CD1c-positive myeloid dendritic cell (primary cell): Measurements from ENCODE around the gene SYT11.
"Not testable (repeated sequence)": the region's sequence is repeated elsewhere in the genome, so short reads cannot be mapped to it uniquely, and the experiment has no call there.

Source experiments
- DNase-seq: peaks from one replicate; pipeline ENCODE4 v3.0.0-alpha.2; 2016; ENCODE audit errors: extremely low spot score

SYT11 gene

GRCh38 chr1:155859234-155859829, at the start of gene SYT11:
Gene SYT11 (plus strand): TSS chr1:155859567. CDS start chr1:155859762, 195 bp downstream.
- peak; percentile 98 for DNase-seq

- DNase-seq: no peak
Observed at GRCh38 chr1:155812878-155813277, 46.5 kb upstream of the SYT11 start.

- no peak for DNase-seq
Observed at GRCh38 chr1:155813672-155814071, 45.7 kb upstream of the SYT11 start.

GRCh38 chr1:155816351-155816750, 43.0 kb upstream of the SYT11 start:
- DNase-seq: no peak

GRCh38 chr1:155827450-155827849, 31.9 kb upstream of the SYT11 start:
- DNase-seq: no peak

- no peak for DNase-seq
Observed at GRCh38 chr1:155831279-155831976, 27.9 kb upstream of the SYT11 start.

GRCh38 chr1:155833665-155834295, 25.6 kb upstream of the SYT11 start:
- no peak for DNase-seq

- peak; percentile 48 for DNase-seq
Observed at GRCh38 chr1:155834296-155834926, 25.0 kb upstream of the SYT11 start.

GRCh38 chr1:155834927-155835399, 24.4 kb upstream of the SYT11 start:
- DNase-seq: not testable (repeated sequence)

- no peak for DNase-seq
Observed at GRCh38 chr1:155835548-155835947, 23.8 kb upstream of the SYT11 start.

GRCh38 chr1:155840386-155840785, 19.0 kb upstream of the SYT11 start:
- no peak for DNase-seq

GRCh38 chr1:155844860-155845421, 14.4 kb upstream of the SYT11 start:
- no peak for DNase-seq

- no peak for DNase-seq
Observed at GRCh38 chr1:155847823-155848529, 11.4 kb upstream of the SYT11 start.

- DNase-seq: no peak
Observed at GRCh38 chr1:155850345-155850744, 9.0 kb upstream of the SYT11 start.

GRCh38 chr1:155856257-155856974, 3.0 kb upstream of the SYT11 start:
- no peak for DNase-seq

GRCh38 chr1:155856975-155857930, 2.1 kb upstream of the SYT11 start, which contains the start of gene GON4L:
Gene GON4L (minus strand): TSS chr1:155857214. CDS start chr1:155853780, 3,434 bp downstream.
- DNase-seq: peak; percentile 97

GRCh38 chr1:155858800-155859233, 550 bp upstream of the SYT11 start:
- DNase-seq: peak; percentile 78

GRCh38 chr1:155859881-155860871, 809 bp downstream of the SYT11 start:
- peak; percentile 93 for DNase-seq
